Neural cell (in vitro differentiated cells): ENCODE measurements around the gene IGF2R. TPM values are rescaled to one million over a fixed set of nuclear protein-coding genes. Genes with fewer than 3 reads are reported as not detected.

Experiments
- H2AFZ ChIP-seq: fragments of 200-600, 300-800 bp; sonication (generic), shearing (Covaris generic); 2 replicates; pipeline ENCODE4 v1.6.0; 2014; ENCODE audit warnings: low read depth, mild to moderate bottlenecking, antibody characterized with exemption, low read length, moderate library complexity
- H3F3A ChIP-seq: fragments of 200-600 bp; shearing (Covaris generic); 2 replicates; pipeline ENCODE4 v1.6.1; 2016; ENCODE audit warnings: mild to moderate bottlenecking, moderate library complexity, mixed read lengths, antibody characterized with exemption, low read length; ENCODE audit not compliant: insufficient read depth, poor library complexity, severe bottlenecking
- H3K27ac ChIP-seq: fragments of 200-600, 300-800 bp; sonication (generic), shearing (Covaris generic); 2 replicates; pipeline ENCODE4 v1.5.1; 2014; ENCODE audit warnings: mild to moderate bottlenecking, low read length, moderate library complexity
- H3K27me3 ChIP-seq: fragments of 300-800, 200-600 bp; sonication (generic), shearing (Covaris generic); 2 replicates; pipeline ENCODE4 v1.6.0; 2014; ENCODE audit warnings: mild to moderate bottlenecking, low read depth, low read length, moderate library complexity; ENCODE audit not compliant: insufficient read depth
- H3K36me3 ChIP-seq: fragments of 300-800, 200-600 bp; sonication (generic), shearing (Covaris generic); 2 replicates; pipeline ENCODE4 v1.5.1; 2014; ENCODE audit warnings: mild to moderate bottlenecking, antibody characterized with exemption, low read length, moderate library complexity; ENCODE audit not compliant: insufficient read depth
- H3K4me2 ChIP-seq: fragments of 300-800, 200-600 bp; sonication (generic), shearing (Covaris generic); 2 replicates; pipeline ENCODE4 v1.6.0; 2014; ENCODE audit warnings: mild to moderate bottlenecking, low read length
- H3K4me3 ChIP-seq: fragments of 300-800, 200-600 bp; sonication (generic), shearing (Covaris generic); 2 replicates; pipeline ENCODE4 v1.5.1; 2014; ENCODE audit warnings: mild to moderate bottlenecking, low read length, moderate library complexity
- H3K79me2 ChIP-seq: fragments of 200-600 bp; shearing (Covaris generic); replicated peaks from 2 replicates; pipeline ENCODE4 v1.6.0; 2014; ENCODE audit warnings: mild to moderate bottlenecking, low read length, moderate library complexity; ENCODE audit not compliant: insufficient read depth
- H3K9ac ChIP-seq: fragments of 300-800, 200-600 bp; sonication (generic), shearing (Covaris generic); 2 replicates; pipeline ENCODE4 v1.6.1; 2016; ENCODE audit warnings: mild to moderate bottlenecking, low read length, mixed read lengths
- H3K9me2 ChIP-seq: fragments of 200-600 bp; shearing (Covaris generic); 2 replicates; pipeline ENCODE4 v1.6.1; 2016; ENCODE audit warnings: mild to moderate bottlenecking, low read length, mixed read lengths; ENCODE audit not compliant: insufficient read depth
- H3K9me3 ChIP-seq: fragments of 200-600, 300-800 bp; sonication (generic), shearing (Covaris generic); 2 replicates; pipeline ENCODE4 v1.6.1; 2016; ENCODE audit warnings: mild to moderate bottlenecking, mixed run types, low read length, moderate library complexity, mixed read lengths
- H4K20me1 ChIP-seq: fragments of 200-600 bp; shearing (Covaris generic); 2 replicates; pipeline ENCODE4 v1.6.1; 2016; ENCODE audit warnings: mild to moderate bottlenecking, mixed run types; ENCODE audit not compliant: insufficient read depth
- CTCF ChIP-seq: fragments of 450-650 bp; IDR thresholded peaks from 2 replicates; pipeline ENCODE4 v1.5.1; 2014; ENCODE audit warnings: antibody characterized with exemption, mild to moderate bottlenecking, moderate library complexity; ENCODE audit not compliant: poor library complexity, severe bottlenecking
- EZH2 ChIP-seq: fragments of 200-600, 300-800 bp; shearing (Covaris generic), sonication (generic); IDR thresholded peaks from 2 replicates; pipeline ENCODE4 v1.6.1; 2014; ENCODE audit warnings: antibody characterized with exemption, low read length, borderline replicate concordance, mild to moderate bottlenecking; ENCODE audit not compliant: insufficient read depth, poor library complexity, severe bottlenecking
- POLR2AphosphoS5 ChIP-seq: IDR thresholded peaks from 2 replicates; pipeline ENCODE4 v1.6.1; 2012
- RAD21 ChIP-seq: fragments of 450-650 bp; conservative IDR thresholded peaks from 2 replicates; pipeline ENCODE4 v1.6.1; 2014; ENCODE audit warnings: antibody characterized with exemption, mild to moderate bottlenecking, moderate library complexity
- SMC3 ChIP-seq: fragments of 450-650 bp; conservative IDR thresholded peaks from 2 replicates; pipeline ENCODE4 v1.6.1; 2014; ENCODE audit warnings: antibody characterized with exemption, mild to moderate bottlenecking, moderate library complexity; ENCODE audit not compliant: poor library complexity
- TAF1 ChIP-seq: IDR thresholded peaks from 2 replicates; pipeline ENCODE4 v1.6.1; 2012; ENCODE audit warnings: low read depth
- polyA plus RNA-seq: library from polyadenylated mRNA; depleted of rRNA; stranded (reverse); fragments of >200 nt; gene quantifications from 2 replicates; pipeline ENCODE4 v1.2.3, GENCODE V29; 2014
- TF ChIP-seq, protein P1 (sequence below): IDR thresholded peaks from 2 replicates; pipeline ENCODE4 v1.6.1; 2012; ENCODE audit warnings: borderline replicate concordance

IGF2R gene
- polyA plus RNA-seq, 1 donor from 2014 or later, result 15.0 TPM

DNA sequence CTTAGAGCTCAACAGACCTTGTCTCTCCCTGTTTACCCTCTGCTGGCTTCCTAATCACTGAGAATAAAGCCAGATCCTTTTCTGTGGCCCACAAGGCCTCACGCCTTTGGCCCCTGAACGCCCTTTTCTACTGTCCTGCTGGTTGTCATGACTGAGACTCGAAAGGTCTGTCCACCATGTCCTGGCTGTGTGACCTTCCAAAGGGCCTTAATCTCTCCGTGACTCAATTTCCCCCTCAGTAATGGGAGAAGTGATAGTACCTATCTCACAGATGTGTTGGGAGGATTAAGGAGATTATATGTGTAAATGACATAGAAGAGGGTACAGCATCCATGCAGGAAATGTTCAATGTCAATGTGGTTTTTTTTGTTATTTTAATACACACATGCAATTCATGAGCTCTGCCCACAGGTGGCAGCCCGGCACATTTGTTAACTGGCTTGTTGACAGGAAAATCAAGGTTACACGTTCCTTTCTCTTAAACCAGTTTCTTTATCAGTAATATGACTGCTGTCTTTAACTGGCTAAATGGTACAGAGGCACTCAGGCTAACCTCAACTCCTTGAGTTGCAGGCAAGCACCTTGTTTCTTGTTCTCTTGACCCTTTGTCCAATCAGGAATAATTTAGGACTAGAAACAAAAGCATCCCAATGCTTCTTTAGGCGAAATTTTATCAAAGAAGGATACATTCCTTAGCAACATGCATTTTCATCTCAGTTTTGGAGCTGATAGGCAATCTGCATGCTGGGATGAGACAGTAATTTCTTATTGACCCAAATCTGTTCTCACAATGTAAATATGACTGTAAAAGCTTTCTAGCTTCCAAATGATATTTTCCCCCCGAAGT, 169.3 kb downstream of the IGF2R start:
- Histone ChIP-seq H3K9me2 (no peaks in the 10 kb centered on the region), H3K27me3 (no peaks in the 10 kb centered on the region), H3K4me3 (no peak overlapping the region), H3K4me2 (no peak overlapping the region), H3K27ac (no peak overlapping the region), H2AFZ (no peak overlapping the region), H4K20me1 (no peaks in the 10 kb centered on the region), H3K9ac (no peak overlapping the region), H3K79me2 (no peaks in the 10 kb centered on the region), H3F3A (no peaks in the 10 kb centered on the region), H3K36me3 (no peaks in the 10 kb centered on the region), H3K9me3 (no peaks in the 10 kb centered on the region)
- TF ChIP-seq TAF1 (no peak), SMC3 (peak; percentile 82), CTCF (peak; percentile 83), RAD21 (peak; percentile 74)
- TF ChIP-seq, protein P1, sequence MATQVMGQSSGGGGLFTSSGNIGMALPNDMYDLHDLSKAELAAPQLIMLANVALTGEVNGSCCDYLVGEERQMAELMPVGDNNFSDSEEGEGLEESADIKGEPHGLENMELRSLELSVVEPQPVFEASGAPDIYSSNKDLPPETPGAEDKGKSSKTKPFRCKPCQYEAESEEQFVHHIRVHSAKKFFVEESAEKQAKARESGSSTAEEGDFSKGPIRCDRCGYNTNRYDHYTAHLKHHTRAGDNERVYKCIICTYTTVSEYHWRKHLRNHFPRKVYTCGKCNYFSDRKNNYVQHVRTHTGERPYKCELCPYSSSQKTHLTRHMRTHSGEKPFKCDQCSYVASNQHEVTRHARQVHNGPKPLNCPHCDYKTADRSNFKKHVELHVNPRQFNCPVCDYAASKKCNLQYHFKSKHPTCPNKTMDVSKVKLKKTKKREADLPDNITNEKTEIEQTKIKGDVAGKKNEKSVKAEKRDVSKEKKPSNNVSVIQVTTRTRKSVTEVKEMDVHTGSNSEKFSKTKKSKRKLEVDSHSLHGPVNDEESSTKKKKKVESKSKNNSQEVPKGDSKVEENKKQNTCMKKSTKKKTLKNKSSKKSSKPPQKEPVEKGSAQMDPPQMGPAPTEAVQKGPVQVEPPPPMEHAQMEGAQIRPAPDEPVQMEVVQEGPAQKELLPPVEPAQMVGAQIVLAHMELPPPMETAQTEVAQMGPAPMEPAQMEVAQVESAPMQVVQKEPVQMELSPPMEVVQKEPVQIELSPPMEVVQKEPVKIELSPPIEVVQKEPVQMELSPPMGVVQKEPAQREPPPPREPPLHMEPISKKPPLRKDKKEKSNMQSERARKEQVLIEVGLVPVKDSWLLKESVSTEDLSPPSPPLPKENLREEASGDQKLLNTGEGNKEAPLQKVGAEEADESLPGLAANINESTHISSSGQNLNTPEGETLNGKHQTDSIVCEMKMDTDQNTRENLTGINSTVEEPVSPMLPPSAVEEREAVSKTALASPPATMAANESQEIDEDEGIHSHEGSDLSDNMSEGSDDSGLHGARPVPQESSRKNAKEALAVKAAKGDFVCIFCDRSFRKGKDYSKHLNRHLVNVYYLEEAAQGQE, result no peak

GRCh38 chr6:160138839-160139419, 170.0 kb downstream of the IGF2R start:
- Histone ChIP-seq H3K36me3 (no peaks in the 10 kb centered on the region), H3F3A (no peaks in the 10 kb centered on the region), H3K9me3 (no peaks in the 10 kb centered on the region), H3K27ac (no peak overlapping the region), H4K20me1 (no peaks in the 10 kb centered on the region), H3K4me2 (no peak overlapping the region), H3K27me3 (no peaks in the 10 kb centered on the region), H3K9ac (no peak overlapping the region), H3K9me2 (no peaks in the 10 kb centered on the region), H3K4me3 (no peak overlapping the region), H2AFZ (no peak overlapping the region), H3K79me2 (no peaks in the 10 kb centered on the region)
- TF ChIP-seq POLR2AphosphoS5 (no peak), EZH2 (no peak), TAF1 (no peak), CTCF (no peak)
